ENCODE data around the gene ARHGEF1.
"Not testable (repeated sequence)": the region's sequence is repeated elsewhere in the genome, so short reads cannot be mapped to it uniquely, and the experiment has no call there.

ARHGEF1 gene

DNA sequence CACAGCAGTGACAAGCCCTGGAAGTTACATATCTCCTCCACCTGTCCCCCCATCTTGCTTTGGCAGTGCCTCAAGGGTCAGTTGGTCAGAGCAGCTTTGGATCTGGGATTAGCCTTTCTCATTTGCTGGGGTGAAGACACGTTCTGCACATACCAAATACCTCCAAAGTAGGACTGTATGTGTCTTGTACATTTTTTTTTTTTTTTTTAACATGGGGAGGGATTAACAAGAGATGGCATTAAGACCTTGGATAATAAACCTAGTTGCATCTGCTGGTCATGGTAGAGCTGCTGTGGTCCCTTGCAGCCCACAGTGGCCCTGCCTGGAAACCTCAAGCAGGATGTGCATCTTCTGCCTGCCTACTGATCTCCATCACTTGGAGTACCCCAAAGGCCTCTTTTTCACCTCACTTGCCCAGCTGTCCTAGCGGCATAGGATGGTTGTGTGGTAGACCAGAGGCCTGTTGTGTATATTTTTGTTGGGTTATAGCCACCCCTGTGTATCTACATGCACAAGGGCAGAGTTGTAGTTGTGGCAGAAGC lies 20.5 kb upstream of the ARHGEF1 start:
- no peak for DNase-seq

- DNase-seq = peak; percentile 23
These were observed 19.6 kb upstream of the ARHGEF1 start for GRCh38 chr19:41863209-41863931.

GRCh38 chr19:41864374-41864773 lies 18.6 kb upstream of the ARHGEF1 start:
- DNase-seq = no peak

- DNase-seq = no peak
These were observed 16.7 kb upstream of the ARHGEF1 start for GRCh38 chr19:41866284-41866683.

- no peak for DNase-seq
These were observed 14.6 kb upstream of the ARHGEF1 start for GRCh38 chr19:41868120-41868988.

- no peak for DNase-seq
These were observed 14.0 kb upstream of the ARHGEF1 start for GRCh38 chr19:41868989-41869300.

DNA sequence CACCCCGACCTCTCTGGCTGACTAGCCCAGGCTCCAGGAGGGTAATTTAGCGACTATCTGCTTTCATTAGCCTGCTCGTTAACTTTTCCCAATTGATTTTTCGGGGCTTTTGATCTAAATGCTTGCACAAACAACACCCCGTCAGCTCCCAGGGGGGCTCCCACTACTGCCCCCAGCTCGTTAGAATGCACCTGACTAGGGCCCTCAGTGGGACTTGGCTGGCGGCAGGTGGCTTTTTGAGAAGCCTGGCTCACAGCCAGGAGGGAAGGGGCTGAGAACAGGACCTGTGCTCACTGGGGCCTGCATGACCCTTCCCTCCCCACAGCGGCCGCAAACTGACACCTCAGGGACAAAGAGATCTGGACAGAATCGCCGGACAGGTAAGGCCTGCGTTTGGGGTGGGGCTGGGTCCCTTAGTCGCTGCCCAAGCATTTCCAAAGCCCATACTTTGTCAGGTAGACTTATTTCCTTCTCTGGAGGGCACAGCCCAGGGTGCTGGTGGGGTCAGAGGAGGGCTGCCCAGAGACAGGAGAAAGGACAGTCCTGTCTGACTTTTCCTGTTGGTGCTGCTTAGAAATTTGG lies 13.5 kb upstream of the ARHGEF1 start:
- DNase-seq = no peak

DNA sequence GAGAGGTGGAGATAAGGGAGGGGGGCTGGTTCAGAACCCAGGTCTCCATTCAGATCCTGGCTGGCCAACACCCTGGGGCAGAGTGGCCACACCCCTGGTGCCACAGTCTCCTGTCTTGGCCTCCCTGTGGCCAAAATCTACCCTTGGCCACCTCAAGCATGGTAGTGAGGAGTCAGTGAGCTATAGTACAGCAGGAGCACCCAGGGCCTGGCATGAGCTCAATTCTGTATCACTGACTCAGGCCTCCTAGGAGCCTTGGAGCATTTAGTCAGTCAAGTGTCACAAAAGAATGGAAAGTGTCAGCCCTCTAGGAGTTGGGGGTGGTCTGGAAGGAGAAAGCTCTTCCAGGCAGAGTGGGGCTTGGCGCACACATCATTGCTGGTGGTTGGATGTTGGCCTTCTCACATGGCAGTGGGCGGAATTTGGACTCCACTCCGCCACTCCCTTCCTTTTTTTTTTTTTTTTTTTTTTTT lies 12.5 kb upstream of the ARHGEF1 start:
- DNase-seq = peak; percentile 23

GRCh38 chr19:41871573-41872383 lies 11.2 kb upstream of the ARHGEF1 start:
- DNase-seq = peak; percentile 72

DNA sequence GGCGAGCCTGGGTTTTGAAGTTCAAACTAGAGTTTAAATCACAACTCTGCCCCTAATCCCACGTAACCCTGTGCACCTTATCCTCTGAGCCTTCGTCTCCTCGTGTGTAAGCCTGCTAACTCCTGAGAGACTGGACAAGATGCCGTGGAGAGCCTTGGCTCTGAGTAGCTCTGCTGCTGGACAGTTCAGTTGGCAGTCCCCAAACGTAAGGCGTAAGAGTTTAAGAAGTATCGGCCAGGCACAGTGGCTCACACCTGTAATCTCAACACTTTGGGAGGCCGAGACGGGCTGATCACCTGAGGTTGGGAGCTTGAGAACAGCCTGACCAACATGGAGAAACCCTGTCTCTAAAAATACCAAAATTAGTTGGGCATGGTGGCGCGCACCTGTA lies 10.6 kb upstream of the ARHGEF1 start:
- DNase-seq = no peak

- peak; percentile 55 for DNase-seq
These were observed 10.0 kb upstream of the ARHGEF1 start for GRCh38 chr19:41872775-41873647.

- not testable (repeated sequence) for DNase-seq
These were observed 7.0 kb upstream of the ARHGEF1 start for GRCh38 chr19:41875973-41876372.

DNA sequence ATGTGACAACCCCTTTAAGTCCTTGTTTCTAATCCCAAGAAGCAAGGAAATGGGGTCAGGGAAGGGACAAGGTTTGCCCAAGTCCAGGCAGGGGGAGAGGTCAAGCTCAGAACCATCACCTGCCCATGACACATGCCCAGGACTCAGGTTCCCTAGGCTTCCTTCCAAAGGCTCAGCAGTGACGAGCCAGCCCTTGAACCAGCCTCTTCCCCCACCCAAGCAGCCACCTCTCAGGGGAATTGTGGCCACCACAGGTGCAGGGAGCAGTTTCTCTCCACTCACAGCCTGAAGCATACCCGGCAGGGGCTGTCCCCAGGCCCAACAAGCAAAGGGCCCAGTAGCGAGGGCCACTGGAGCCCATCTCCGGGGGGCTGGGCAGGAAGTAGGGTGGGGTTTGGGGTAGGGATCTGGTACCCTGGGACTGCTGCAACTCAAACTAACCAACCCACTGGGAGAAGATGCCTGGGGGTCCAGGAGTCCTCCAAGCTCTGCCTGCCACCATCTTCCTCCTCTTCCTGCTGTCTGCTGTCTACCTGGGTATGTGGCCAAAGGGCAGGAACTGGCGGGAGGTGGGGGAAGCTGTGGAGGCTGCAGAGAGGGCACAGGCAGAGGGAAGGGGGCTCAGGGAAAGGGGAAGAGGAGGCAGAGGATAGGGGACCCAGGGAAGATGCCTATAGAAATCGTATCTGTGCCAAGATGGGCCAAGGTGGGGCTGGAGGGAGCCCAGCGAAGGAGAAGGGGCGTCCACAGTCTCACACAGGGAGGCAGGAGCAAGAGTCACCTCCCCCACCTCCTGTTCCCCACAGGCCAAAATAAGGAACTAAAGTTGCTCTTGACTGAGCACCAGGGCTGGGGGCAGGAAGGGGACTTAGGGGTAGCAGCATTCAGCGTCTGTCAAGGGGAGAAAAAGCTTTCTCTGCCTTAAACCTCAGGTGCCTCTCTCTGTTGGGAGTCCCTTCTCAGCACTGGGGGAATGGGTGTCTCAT lies 5.8 kb upstream of the ARHGEF1 start, which contains the start of gene CD79A:
TSS of gene CD79A (plus strand) at position 433 of the 986 bp plus-strand sequence. CDS start at position 459, 26 bp downstream.
- DNase-seq = peak; percentile 40

- DNase-seq = peak; percentile 34
These were observed 4.8 kb upstream of the ARHGEF1 start for GRCh38 chr19:41877916-41878905.

DNA sequence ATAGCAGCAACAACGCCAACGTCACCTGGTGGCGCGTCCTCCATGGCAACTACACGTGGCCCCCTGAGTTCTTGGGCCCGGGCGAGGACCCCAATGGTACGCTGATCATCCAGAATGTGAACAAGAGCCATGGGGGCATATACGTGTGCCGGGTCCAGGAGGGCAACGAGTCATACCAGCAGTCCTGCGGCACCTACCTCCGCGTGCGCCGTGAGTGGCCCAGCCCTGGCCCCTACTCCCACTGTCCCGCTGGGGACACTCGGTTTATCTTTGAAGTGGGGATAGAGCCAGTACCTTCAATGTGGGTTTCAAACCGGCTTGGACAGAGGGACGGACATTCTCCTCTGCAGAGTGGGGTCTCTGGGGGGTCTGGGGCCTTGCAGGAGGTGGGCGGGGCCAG lies 3.9 kb upstream of the ARHGEF1 start:
- no peak for DNase-seq

- DNase-seq = no peak
These were observed 3.2 kb upstream of the ARHGEF1 start for GRCh38 chr19:41879670-41880328.

GRCh38 chr19:41880329-41880708 lies 2.7 kb upstream of the ARHGEF1 start:
- DNase-seq = no peak

GRCh38 chr19:41883463-41883820 lies 458 bp downstream of the ARHGEF1 start:
- DNase-seq = no peak

Measured in suppressor macrophage treated with lipopolysaccharide for 4 hours (primary cell).